IMR-90 (cell line): ENCODE results near the gene SCNM1.

ENCODE experiments used
- BHLHE40 ChIP-seq: fragments of 150-350 bp; IDR thresholded peaks from 2 replicates; pipeline ENCODE4 v1.6.1; 2016; ENCODE audit warnings: mild to moderate bottlenecking, low read depth, low read length
- CEBPB ChIP-seq: IDR thresholded peaks from 2 replicates; pipeline ENCODE4 v1.6.1; 2012; ENCODE audit warnings: low read depth, low read length, improper control_type of control experiment
- CHD1 ChIP-seq: IDR thresholded peaks from 2 replicates; pipeline ENCODE4 v1.6.1; 2012; ENCODE audit warnings: low read depth, low read length, improper control_type of control experiment
- MAZ ChIP-seq: IDR thresholded peaks from 2 replicates; pipeline ENCODE4 v1.6.1; 2012; ENCODE audit warnings: low read depth, mild to moderate bottlenecking, low read length, improper control_type of control experiment, moderate library complexity, borderline replicate concordance
- NFE2L2 ChIP-seq: fragments of 150-350 bp; IDR thresholded peaks from 2 replicates; pipeline ENCODE4 v1.6.1; 2016; ENCODE audit warnings: low read depth, mild to moderate bottlenecking, low read length
- POLR2A ChIP-seq: IDR thresholded peaks from 2 replicates; pipeline ENCODE4 v1.6.1; 2012; ENCODE audit warnings: mild to moderate bottlenecking, low read depth, low read length
- RAD21 ChIP-seq: IDR thresholded peaks from 2 replicates; pipeline ENCODE4 v1.6.1; 2012; ENCODE audit warnings: low read length, improper control_type of control experiment
- RCOR1 ChIP-seq: IDR thresholded peaks from 2 replicates; pipeline ENCODE4 v1.6.1; 2012; ENCODE audit warnings: mild to moderate bottlenecking, low read length, improper control_type of control experiment; ENCODE audit not compliant: insufficient replicate concordance
- SMC3 ChIP-seq: fragments of 150-350 bp; IDR thresholded peaks from 2 replicates; pipeline ENCODE4 v1.6.1; 2016; ENCODE audit warnings: low read depth, mild to moderate bottlenecking, antibody characterized with exemption, low read length, moderate library complexity
- TF ChIP-seq, protein P1 (sequence below): conservative IDR thresholded peaks from 2 replicates; pipeline ENCODE4 v1.5.1; 2012; ENCODE audit warnings: mild to moderate bottlenecking, low read depth, low read length, improper control_type of control experiment
- TF ChIP-seq, protein P2 (sequence below): fragments of 150-350 bp; IDR thresholded peaks from 2 replicates; pipeline ENCODE4 v1.6.1; 2017; ENCODE audit warnings: mild to moderate bottlenecking, antibody characterized with exemption, low read length, low read depth

DNA sequence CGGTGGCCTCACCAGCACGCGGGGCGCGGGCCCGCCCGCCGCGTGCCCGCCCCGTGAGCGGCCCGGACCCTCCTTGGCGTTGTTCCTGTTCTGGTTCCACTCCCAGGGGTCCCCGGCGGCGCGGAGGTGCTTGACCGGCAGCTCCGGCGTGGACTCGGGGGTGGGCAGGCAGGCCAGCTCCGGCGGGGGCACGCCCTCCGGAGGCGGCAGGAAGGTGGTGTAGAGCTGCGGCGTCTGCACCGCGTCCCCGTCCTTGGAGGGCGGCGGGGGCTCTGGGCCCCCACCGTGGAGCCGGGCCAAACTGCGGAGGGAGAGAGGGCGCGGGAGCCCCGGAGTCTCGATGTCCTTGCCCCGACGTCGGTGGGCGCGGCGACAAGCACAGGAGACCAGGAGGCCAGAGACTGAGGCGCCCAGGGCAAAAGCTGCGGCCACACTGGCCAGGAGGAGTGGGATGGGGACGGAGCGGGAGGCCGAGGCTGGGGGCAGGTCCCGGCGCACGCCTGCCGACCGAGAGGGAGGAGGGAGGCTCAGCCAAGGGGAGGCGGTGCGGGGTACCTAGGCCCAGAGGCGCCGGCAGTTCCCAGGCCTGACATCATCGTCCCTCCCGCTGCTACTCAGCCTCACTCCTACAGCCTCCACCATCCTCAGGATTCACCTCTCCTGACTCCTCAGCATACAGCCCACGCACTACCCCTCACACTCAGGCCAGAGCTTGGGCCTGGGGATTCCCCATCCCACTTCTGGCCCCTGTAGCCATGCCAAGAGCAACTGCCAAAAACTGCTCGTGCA, 32.7 kb upstream of the SCNM1 start:
- TF ChIP-seq, protein P1, sequence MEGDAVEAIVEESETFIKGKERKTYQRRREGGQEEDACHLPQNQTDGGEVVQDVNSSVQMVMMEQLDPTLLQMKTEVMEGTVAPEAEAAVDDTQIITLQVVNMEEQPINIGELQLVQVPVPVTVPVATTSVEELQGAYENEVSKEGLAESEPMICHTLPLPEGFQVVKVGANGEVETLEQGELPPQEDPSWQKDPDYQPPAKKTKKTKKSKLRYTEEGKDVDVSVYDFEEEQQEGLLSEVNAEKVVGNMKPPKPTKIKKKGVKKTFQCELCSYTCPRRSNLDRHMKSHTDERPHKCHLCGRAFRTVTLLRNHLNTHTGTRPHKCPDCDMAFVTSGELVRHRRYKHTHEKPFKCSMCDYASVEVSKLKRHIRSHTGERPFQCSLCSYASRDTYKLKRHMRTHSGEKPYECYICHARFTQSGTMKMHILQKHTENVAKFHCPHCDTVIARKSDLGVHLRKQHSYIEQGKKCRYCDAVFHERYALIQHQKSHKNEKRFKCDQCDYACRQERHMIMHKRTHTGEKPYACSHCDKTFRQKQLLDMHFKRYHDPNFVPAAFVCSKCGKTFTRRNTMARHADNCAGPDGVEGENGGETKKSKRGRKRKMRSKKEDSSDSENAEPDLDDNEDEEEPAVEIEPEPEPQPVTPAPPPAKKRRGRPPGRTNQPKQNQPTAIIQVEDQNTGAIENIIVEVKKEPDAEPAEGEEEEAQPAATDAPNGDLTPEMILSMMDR = no peak
- TF ChIP-seq POLR2A (no peak), RAD21 (no peak), CEBPB (no peak), SMC3 (no peak), RCOR1 (no peak), CHD1 (no peak), NFE2L2 (no peak), BHLHE40 (no peak), MAZ (no peak)
- TF ChIP-seq, protein P2, sequence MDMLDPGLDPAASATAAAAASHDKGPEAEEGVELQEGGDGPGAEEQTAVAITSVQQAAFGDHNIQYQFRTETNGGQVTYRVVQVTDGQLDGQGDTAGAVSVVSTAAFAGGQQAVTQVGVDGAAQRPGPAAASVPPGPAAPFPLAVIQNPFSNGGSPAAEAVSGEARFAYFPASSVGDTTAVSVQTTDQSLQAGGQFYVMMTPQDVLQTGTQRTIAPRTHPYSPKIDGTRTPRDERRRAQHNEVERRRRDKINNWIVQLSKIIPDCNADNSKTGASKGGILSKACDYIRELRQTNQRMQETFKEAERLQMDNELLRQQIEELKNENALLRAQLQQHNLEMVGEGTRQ = no peak
